ENCODE data around the gene SLC15A3.

SLC15A3 gene

DNA sequence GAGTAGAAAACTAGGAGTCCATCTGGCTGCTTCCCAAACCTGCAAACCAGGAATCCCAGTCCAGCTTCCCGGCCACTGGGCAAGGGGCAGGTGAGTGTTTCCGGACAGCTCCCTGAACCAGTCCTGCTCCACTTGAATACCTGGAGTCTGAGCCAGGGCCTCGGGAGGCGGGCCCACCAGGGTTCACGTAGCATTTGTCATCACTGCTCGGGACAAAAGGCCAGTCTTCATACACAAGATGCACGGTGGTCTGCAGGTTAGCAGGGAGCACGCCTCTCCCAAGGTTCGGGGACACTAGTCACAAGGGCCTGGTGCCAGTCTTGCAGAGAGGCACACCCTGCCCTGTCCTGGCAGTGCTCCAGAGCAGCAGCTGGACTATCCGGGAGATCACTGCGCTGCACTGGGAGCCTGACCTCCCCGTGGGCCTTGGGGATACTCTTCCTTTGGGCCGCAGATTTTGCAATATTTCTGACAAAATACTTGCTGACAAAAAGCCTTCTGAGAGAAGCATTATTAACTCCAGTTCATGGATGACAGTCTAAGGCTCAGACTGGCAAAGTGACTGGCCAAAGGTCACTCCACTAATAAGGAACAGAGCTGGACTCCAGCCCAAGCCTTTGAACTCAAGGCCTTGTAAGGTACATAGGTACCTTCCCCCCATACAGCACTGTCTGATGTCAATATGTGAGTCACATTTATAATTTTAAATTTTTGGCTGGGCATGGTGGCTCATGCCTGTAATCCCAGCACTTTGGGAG lies 44.6 kb upstream of the SLC15A3 start:
- no peak for ATAC-seq
- TF ChIP-seq, protein P1, sequence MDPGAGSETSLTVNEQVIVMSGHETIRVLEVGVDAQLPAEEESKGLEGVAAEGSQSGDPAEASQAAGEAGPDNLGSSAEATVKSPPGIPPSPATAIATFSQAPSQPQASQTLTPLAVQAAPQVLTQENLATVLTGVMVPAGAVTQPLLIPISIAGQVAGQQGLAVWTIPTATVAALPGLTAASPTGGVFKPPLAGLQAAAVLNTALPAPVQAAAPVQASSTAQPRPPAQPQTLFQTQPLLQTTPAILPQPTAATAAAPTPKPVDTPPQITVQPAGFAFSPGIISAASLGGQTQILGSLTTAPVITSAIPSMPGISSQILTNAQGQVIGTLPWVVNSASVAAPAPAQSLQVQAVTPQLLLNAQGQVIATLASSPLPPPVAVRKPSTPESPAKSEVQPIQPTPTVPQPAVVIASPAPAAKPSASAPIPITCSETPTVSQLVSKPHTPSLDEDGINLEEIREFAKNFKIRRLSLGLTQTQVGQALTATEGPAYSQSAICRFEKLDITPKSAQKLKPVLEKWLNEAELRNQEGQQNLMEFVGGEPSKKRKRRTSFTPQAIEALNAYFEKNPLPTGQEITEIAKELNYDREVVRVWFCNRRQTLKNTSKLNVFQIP (CRISPR knock-in tag; IDR thresholded peaks at IDR 0.05; ENCODE audit: borderline replicate concordance, low read depth) = no peak
- TF ChIP-seq RARB (CRISPR knock-in tag; IDR thresholded peaks at IDR 0.05) (no peak), ISL1 (CRISPR knock-in tag; IDR thresholded peaks at IDR 0.05) (no peak), ARNTL (CRISPR knock-in tag; IDR thresholded peaks at IDR 0.05; ENCODE audit: borderline replicate concordance, low read depth) (no peak), GLIS3 (CRISPR knock-in tag; IDR thresholded peaks at IDR 0.05) (no peak)

DNA sequence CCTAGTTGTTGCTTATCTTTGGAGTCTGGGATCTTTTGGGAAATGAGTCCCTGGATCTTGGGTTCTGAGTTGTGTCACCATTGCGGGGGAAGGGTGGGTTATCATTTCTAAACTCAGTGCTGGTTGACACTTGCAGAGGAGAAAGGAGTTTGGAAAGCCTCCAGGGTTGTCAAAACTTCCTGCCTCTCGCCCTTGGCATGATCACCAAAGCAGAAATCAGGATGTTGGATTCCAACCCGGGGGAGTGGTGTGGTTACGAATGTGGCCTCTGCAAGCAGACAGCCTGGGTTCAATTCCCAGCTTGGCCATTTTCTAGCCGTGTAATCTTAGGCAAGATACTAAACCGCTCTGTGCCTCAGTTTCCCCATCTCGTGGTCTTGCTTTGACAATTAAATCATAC lies 43.8 kb upstream of the SLC15A3 start:
- no peak for TF ChIP-seq BACH2 (CRISPR knock-in tag; IDR thresholded peaks at IDR 0.05; ENCODE audit: borderline replicate concordance)
- no peak for TF ChIP-seq CSDC2 (CRISPR knock-in tag; IDR thresholded peaks at IDR 0.05)
- no peak for TF ChIP-seq ZNF8 (CRISPR knock-in tag; IDR thresholded peaks at IDR 0.05)
- TF ChIP-seq, protein P2, sequence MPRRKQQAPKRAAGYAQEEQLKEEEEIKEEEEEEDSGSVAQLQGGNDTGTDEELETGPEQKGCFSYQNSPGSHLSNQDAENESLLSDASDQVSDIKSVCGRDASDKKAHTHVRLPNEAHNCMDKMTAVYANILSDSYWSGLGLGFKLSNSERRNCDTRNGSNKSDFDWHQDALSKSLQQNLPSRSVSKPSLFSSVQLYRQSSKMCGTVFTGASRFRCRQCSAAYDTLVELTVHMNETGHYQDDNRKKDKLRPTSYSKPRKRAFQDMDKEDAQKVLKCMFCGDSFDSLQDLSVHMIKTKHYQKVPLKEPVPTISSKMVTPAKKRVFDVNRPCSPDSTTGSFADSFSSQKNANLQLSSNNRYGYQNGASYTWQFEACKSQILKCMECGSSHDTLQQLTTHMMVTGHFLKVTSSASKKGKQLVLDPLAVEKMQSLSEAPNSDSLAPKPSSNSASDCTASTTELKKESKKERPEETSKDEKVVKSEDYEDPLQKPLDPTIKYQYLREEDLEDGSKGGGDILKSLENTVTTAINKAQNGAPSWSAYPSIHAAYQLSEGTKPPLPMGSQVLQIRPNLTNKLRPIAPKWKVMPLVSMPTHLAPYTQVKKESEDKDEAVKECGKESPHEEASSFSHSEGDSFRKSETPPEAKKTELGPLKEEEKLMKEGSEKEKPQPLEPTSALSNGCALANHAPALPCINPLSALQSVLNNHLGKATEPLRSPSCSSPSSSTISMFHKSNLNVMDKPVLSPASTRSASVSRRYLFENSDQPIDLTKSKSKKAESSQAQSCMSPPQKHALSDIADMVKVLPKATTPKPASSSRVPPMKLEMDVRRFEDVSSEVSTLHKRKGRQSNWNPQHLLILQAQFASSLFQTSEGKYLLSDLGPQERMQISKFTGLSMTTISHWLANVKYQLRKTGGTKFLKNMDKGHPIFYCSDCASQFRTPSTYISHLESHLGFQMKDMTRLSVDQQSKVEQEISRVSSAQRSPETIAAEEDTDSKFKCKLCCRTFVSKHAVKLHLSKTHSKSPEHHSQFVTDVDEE (CRISPR knock-in tag; IDR thresholded peaks at IDR 0.05) = no peak
- TF ChIP-seq ARNTL (CRISPR knock-in tag; IDR thresholded peaks at IDR 0.05; ENCODE audit: borderline replicate concordance, low read depth) = no peak
- no peak for ATAC-seq

DNA sequence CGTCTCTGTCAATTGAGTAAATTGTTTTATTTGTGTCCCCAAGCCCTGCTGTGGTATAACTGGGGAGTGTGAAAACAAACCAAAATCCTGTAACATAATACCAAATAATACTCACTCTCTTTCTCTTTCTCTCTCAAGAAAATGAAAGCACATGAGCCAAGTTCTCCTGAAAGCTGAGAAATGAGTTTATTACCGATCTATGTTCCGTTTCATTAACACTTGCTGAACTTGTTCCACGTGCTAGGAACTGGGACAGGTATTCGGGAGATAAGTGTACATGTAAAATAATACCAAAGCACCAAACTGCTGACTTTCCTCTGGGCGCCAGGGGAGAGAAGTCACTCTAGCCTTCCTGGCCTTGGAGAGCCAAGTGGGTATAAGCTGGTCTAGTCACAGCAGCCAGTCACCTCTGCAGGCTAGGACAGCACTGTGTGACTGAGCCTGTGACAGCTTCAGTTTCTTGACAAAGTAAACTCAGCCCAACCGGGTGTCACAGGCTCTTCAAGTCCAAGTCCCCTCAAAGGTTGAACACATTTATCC lies 42.6 kb upstream of the SLC15A3 start:
- ATAC-seq = no peak
- TF ChIP-seq ZNF565 (CRISPR knock-in tag; conservative IDR thresholded peaks at IDR 0.05; ENCODE audit: low read depth) = no peak
- TF ChIP-seq, protein P3, sequence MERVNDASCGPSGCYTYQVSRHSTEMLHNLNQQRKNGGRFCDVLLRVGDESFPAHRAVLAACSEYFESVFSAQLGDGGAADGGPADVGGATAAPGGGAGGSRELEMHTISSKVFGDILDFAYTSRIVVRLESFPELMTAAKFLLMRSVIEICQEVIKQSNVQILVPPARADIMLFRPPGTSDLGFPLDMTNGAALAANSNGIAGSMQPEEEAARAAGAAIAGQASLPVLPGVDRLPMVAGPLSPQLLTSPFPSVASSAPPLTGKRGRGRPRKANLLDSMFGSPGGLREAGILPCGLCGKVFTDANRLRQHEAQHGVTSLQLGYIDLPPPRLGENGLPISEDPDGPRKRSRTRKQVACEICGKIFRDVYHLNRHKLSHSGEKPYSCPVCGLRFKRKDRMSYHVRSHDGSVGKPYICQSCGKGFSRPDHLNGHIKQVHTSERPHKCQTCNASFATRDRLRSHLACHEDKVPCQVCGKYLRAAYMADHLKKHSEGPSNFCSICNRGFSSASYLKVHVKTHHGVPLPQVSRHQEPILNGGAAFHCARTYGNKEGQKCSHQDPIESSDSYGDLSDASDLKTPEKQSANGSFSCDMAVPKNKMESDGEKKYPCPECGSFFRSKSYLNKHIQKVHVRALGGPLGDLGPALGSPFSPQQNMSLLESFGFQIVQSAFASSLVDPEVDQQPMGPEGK (CRISPR knock-in tag; IDR thresholded peaks at IDR 0.05; ENCODE audit: borderline replicate concordance) = no peak
- no peak for TF ChIP-seq ZNF8 (CRISPR knock-in tag; IDR thresholded peaks at IDR 0.05)
- TF ChIP-seq ESRRG (CRISPR knock-in tag; IDR thresholded peaks at IDR 0.05) = no peak
- TF ChIP-seq, protein P4, sequence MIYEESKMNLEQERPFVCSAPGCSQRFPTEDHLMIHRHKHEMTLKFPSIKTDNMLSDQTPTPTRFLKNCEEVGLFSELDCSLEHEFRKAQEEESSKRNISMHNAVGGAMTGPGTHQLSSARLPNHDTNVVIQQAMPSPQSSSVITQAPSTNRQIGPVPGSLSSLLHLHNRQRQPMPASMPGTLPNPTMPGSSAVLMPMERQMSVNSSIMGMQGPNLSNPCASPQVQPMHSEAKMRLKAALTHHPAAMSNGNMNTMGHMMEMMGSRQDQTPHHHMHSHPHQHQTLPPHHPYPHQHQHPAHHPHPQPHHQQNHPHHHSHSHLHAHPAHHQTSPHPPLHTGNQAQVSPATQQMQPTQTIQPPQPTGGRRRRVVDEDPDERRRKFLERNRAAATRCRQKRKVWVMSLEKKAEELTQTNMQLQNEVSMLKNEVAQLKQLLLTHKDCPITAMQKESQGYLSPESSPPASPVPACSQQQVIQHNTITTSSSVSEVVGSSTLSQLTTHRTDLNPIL (CRISPR knock-in tag; IDR thresholded peaks at IDR 0.05; ENCODE audit: low read depth) = no peak
- no peak for TF ChIP-seq ZNF70 (CRISPR knock-in tag; IDR thresholded peaks at IDR 0.05)

DNA sequence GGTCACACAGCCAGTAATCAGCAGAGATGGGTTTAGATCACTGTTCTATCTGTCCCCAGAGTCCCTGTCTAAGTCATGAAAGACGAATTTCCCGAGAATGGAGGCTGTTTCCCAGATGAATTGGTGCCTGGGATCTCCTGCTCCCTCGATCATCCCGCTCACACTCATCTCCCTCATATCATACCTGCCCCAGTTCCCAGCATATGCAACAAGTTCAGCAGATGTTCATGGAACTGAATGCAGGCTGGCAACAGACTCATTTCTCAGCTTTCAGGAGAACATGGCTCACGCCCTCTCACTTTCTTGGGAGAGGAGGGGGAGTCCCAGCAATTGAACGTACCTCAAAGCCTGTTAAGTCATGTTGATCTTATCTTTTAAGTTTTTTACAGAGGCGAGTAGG lies 41.6 kb upstream of the SLC15A3 start:
- ATAC-seq = no peak
- TF ChIP-seq ZNF8 (CRISPR knock-in tag; IDR thresholded peaks at IDR 0.05) (no peak), PPARA (CRISPR knock-in tag; IDR thresholded peaks at IDR 0.05; ENCODE audit: borderline replicate concordance) (no peak), ISL1 (CRISPR knock-in tag; IDR thresholded peaks at IDR 0.05) (no peak), CSDC2 (CRISPR knock-in tag; IDR thresholded peaks at IDR 0.05) (no peak), ESRRG (CRISPR knock-in tag; IDR thresholded peaks at IDR 0.05) (no peak), BACH2 (CRISPR knock-in tag; IDR thresholded peaks at IDR 0.05; ENCODE audit: borderline replicate concordance) (no peak), ZC3H10 (CRISPR knock-in tag; IDR thresholded peaks at IDR 0.05) (no peak), SNAI2 (CRISPR knock-in tag; IDR thresholded peaks at IDR 0.05) (no peak), RARB (CRISPR knock-in tag; IDR thresholded peaks at IDR 0.05) (no peak)
- TF ChIP-seq, protein P5, sequence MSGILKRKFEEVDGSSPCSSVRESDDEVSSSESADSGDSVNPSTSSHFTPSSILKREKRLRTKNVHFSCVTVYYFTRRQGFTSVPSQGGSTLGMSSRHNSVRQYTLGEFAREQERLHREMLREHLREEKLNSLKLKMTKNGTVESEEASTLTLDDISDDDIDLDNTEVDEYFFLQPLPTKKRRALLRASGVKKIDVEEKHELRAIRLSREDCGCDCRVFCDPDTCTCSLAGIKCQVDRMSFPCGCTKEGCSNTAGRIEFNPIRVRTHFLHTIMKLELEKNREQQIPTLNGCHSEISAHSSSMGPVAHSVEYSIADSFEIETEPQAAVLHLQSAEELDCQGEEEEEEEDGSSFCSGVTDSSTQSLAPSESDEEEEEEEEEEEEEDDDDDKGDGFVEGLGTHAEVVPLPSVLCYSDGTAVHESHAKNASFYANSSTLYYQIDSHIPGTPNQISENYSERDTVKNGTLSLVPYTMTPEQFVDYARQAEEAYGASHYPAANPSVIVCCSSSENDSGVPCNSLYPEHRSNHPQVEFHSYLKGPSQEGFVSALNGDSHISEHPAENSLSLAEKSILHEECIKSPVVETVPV (CRISPR knock-in tag; IDR thresholded peaks at IDR 0.05) = no peak
- TF ChIP-seq, protein P1 (CRISPR knock-in tag; IDR thresholded peaks at IDR 0.05; ENCODE audit: borderline replicate concordance, low read depth) = no peak
- TF ChIP-seq, protein P4 (CRISPR knock-in tag; IDR thresholded peaks at IDR 0.05; ENCODE audit: low read depth) = no peak
- TF ChIP-seq, protein P2 (CRISPR knock-in tag; IDR thresholded peaks at IDR 0.05) = no peak
